Spleen (tissue), 7 donors: ENCODE measurements around the gene GABBR2.

Experiments used
- POLR2A ChIP-seq, 3 donors: fragments of 450-650 bp; IDR thresholded peaks; one replicate each; pipeline ENCODE4 v1.5.1; 2017; ENCODE audit warnings: antibody characterized with exemption in 3 of 3, mild to moderate bottlenecking in 1 of 3
- POLR2AphosphoS5 ChIP-seq, 3 donors: sonication (generic); formaldehyde crosslinking; IDR thresholded peaks; one replicate each; pipeline ENCODE4 v1.5.1; 2017; ENCODE audit warnings: antibody characterized with exemption in 3 of 3
- TF ChIP-seq, protein P1 (sequence below), 11 experiments: fragments of 200-600 bp in 7 of 11; fragments of 450-650 bp in 4 of 11; sonication (generic) in 4 of 11; IDR thresholded peaks in 8 of 11; conservative IDR thresholded peaks in 3 of 11; 1 replicate in 7 of 11; 2 replicates in 4 of 11; pipeline versions ENCODE4 v1.4.0 to v1.8.0; 2016 to 2021; ENCODE audit warnings: antibody characterized with exemption in 11 of 11, inconsistent platforms in 4 of 11, mild to moderate bottlenecking in 1 of 11
- donor health status: DM: no; HTN: no; CAD: no; lungs with moderate emphysema.
- donor health status: DM: no; HTN: no; CAD: no.
- donor health status: DM: no; HTN: no; CAD: no.

DNA sequence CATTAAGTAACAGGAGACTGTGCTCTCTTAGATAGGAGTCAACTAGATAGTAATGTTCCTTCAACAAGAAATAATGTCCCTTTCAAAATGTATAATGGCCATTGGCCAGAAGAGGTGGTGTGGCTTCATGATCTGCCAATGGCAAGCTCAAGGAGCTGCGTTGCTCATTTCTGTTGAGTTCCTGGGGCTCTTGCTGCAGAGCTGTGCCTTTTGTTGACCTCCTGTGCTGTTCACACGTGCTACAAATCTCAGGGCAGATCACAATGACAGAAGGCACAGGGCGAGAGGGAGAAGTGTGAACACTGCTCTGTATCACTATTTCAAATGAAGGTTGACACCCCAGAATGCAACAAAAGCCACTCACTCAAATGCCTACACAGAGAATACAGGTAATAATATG lies 437.3 kb downstream of the GABBR2 start:
- TF ChIP-seq, protein P1, sequence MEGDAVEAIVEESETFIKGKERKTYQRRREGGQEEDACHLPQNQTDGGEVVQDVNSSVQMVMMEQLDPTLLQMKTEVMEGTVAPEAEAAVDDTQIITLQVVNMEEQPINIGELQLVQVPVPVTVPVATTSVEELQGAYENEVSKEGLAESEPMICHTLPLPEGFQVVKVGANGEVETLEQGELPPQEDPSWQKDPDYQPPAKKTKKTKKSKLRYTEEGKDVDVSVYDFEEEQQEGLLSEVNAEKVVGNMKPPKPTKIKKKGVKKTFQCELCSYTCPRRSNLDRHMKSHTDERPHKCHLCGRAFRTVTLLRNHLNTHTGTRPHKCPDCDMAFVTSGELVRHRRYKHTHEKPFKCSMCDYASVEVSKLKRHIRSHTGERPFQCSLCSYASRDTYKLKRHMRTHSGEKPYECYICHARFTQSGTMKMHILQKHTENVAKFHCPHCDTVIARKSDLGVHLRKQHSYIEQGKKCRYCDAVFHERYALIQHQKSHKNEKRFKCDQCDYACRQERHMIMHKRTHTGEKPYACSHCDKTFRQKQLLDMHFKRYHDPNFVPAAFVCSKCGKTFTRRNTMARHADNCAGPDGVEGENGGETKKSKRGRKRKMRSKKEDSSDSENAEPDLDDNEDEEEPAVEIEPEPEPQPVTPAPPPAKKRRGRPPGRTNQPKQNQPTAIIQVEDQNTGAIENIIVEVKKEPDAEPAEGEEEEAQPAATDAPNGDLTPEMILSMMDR (IDR thresholded peaks at IDR 0.05 in 8 of 11, conservative IDR thresholded peaks at IDR 0.05 in 3 of 11), result no peak
- TF ChIP-seq POLR2A (IDR thresholded peaks at IDR 0.05) (no peak), POLR2AphosphoS5 (IDR thresholded peaks at IDR 0.05) (no peak)
